Right atrium auricular region (tissue), 2 donors: ENCODE measurements around the gene PLEKHA3. TPM values are rescaled to one million over a fixed set of nuclear protein-coding genes. Genes with fewer than 3 reads are reported as not detected.

Experiments used
- total RNA-seq, 2 donors: library from RNA; depleted of rRNA; stranded (reverse); fragments of >200 nt; gene quantifications; one replicate each; pipeline ENCODE4 v1.1.0, GENCODE V29; 2016

Gene PLEKHA3
- total RNA-seq, 2 donors from 2014 or later: 11.1 to 12.1 TPM

Other genes with a start within 250 kb of the PLEKHA3 start
- gene PRKRA, start 29.3 kb upstream of the PLEKHA3 start, total RNA-seq: 10 to 100 TPM; 41.4 to 47.1 TPM
- 1 to 10 TPM in 1 of 2 donors, under 1 TPM in 1; 0.59 to 2.4 TPM for gene PJVK, start 29.1 kb upstream of the PLEKHA3 start, total RNA-seq
- gene FKBP7, start 1.9 kb upstream of the PLEKHA3 start, total RNA-seq: 10 to 100 TPM; 10.8 to 13.4 TPM